Prostate gland (tissue), 2 donors: ENCODE results near the gene SVIP.

Experiments used
- POLR2A ChIP-seq: fragments of 450-650 bp; IDR thresholded peaks from one replicate; pipeline ENCODE4 v1.6.1; 2016; ENCODE audit warnings: antibody characterized with exemption, mild to moderate bottlenecking
- POLR2AphosphoS5 ChIP-seq: sonication (generic); formaldehyde crosslinking; IDR thresholded peaks from one replicate; pipeline ENCODE4 v1.6.1; 2017; ENCODE audit warnings: antibody characterized with exemption
- TF ChIP-seq, protein P1 (sequence below), 4 experiments: fragments of 200-600 bp in 2 of 4; fragments of 450-650 bp in 2 of 4; sonication (generic) in 2 of 4; IDR thresholded peaks; 1 replicate in 3 of 4; 2 replicates in 1 of 4; pipeline ENCODE4 v1.5.1; 2016 to 2019; ENCODE audit warnings: antibody characterized with exemption in 4 of 4, mild to moderate bottlenecking in 2 of 4, moderate library complexity in 2 of 4

GRCh38 chr11:22808571-22809197 lies 20.9 kb downstream of the SVIP start:
- TF ChIP-seq, protein P1, sequence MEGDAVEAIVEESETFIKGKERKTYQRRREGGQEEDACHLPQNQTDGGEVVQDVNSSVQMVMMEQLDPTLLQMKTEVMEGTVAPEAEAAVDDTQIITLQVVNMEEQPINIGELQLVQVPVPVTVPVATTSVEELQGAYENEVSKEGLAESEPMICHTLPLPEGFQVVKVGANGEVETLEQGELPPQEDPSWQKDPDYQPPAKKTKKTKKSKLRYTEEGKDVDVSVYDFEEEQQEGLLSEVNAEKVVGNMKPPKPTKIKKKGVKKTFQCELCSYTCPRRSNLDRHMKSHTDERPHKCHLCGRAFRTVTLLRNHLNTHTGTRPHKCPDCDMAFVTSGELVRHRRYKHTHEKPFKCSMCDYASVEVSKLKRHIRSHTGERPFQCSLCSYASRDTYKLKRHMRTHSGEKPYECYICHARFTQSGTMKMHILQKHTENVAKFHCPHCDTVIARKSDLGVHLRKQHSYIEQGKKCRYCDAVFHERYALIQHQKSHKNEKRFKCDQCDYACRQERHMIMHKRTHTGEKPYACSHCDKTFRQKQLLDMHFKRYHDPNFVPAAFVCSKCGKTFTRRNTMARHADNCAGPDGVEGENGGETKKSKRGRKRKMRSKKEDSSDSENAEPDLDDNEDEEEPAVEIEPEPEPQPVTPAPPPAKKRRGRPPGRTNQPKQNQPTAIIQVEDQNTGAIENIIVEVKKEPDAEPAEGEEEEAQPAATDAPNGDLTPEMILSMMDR (IDR thresholded peaks at IDR 0.05), result no peak
- TF ChIP-seq POLR2AphosphoS5 (no peak), POLR2A (no peak)
